Peyer's patch (tissue), 4 donors: ENCODE measurements around the gene AHR. TPM values are rescaled to one million over a fixed set of nuclear protein-coding genes. Genes with fewer than 3 reads are reported as not detected.
A peak's percentile ranks its signal among the peaks of the same experiment; 100 is the strongest.
"Not testable (repeated sequence)": the region's sequence is repeated elsewhere in the genome, so short reads cannot be mapped to it uniquely, and the experiment has no call there.

Source experiments
- DNase-seq, 3 donors: peaks; one replicate each; pipeline ENCODE4 v3.0.0-alpha.2; 2017 to 2019
- H3K27ac ChIP-seq, 4 donors: fragments of 200-600 bp; sonication (generic); one replicate each; pipeline ENCODE4 v1.5.1; 2016 to 2019
- H3K27me3 ChIP-seq, 2 donors: fragments of 200-600 bp; sonication (generic); one replicate each; pipeline ENCODE4 v1.5.1; 2019
- H3K36me3 ChIP-seq, 3 donors: fragments of 200-600 bp; sonication (generic); one replicate each; pipeline ENCODE4 v1.5.1; 2016 to 2019
- H3K4me1 ChIP-seq, 4 donors: fragments of 200-600 bp; sonication (generic); one replicate each; pipeline ENCODE4 v1.5.1; 2016 to 2019
- H3K4me3 ChIP-seq, 4 donors: fragments of 200-600 bp; sonication (generic); 1 replicate in 3 of 4; 2 replicates in 1 of 4; pipeline ENCODE4 v1.5.1; 2016 to 2019; ENCODE audit warnings: mild to moderate bottlenecking in 1 of 4
- H3K9me3 ChIP-seq, 4 donors: fragments of 200-600 bp; sonication (generic); one replicate each; pipeline ENCODE4 v1.5.1; 2016 to 2019; ENCODE audit warnings: mild to moderate bottlenecking in 1 of 4
- CTCF ChIP-seq, 6 experiments: fragments of 450-650 bp in 4 of 6; fragments of 200-600 bp in 2 of 6; sonication (generic) in 1 of 6; IDR thresholded peaks; one replicate each; pipeline ENCODE4 v1.5.1; 2017 to 2019; ENCODE audit warnings: antibody characterized with exemption in 6 of 6, mild to moderate bottlenecking in 3 of 6, moderate library complexity in 1 of 6
- POLR2A ChIP-seq, 2 donors: fragments of 450-650 bp; IDR thresholded peaks; one replicate each; pipeline ENCODE4 v1.5.1; 2017; ENCODE audit warnings: antibody characterized with exemption in 2 of 2, mild to moderate bottlenecking in 2 of 2, moderate library complexity in 2 of 2
- total RNA-seq, 4 donors: library from RNA; depleted of rRNA; stranded (reverse); fragments of >200 nt; gene quantifications; one replicate each; pipeline ENCODE4 v1.1.0, GENCODE V29; 2016

AHR gene
- total RNA-seq, 4 donors from 2014 or later, result 24.3 to 110 (median 39.4) TPM

DNA sequence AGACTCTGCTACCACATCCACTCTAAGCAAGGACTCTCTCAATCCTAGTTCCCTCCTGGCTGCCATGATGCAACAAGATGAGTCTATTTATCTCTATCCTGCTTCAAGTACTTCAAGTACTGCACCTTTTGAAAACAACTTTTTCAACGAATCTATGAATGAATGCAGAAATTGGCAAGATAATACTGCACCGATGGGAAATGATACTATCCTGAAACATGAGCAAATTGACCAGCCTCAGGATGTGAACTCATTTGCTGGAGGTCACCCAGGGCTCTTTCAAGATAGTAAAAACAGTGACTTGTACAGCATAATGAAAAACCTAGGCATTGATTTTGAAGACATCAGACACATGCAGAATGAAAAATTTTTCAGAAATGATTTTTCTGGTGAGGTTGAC lies 40.7 kb downstream of the AHR start:
- H3K36me3 ChIP-seq, result peaks cover 0 to 62% (median 0%) of the 10 kb centered on the region in 3 donors
- H3K27ac ChIP-seq, result no peak overlapping the region

DNA sequence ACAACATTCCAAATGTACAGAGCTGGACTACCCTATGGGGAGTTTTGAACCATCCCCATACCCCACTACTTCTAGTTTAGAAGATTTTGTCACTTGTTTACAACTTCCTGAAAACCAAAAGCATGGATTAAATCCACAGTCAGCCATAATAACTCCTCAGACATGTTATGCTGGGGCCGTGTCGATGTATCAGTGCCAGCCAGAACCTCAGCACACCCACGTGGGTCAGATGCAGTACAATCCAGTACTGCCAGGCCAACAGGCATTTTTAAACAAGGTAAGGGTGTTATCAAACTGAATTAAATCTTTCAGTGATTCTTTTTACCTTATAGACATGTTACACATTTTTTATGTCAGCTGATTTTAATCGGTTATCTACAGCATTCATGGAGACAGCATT lies 41.5 kb downstream of the AHR start:
- TF ChIP-seq POLR2A (IDR thresholded peaks at IDR 0.05), result no peak
- no peaks in the 10 kb centered on the region for H3K9me3 ChIP-seq
- no peaks in the 10 kb centered on the region for H3K27me3 ChIP-seq
- peak in 1 of 3 donors; percentile 12 for DNase-seq
- H3K36me3 ChIP-seq, result peaks cover 0 to 58% (median 0%) of the 10 kb centered on the region in 3 donors
- no peaks in the 10 kb centered on the region for H3K4me1 ChIP-seq
- peak overlapping the region in 1 of 4 donors; percentile 8 for H3K27ac ChIP-seq
- H3K4me3 ChIP-seq, result no peak overlapping the region

More for the DNA sequence above, 40.7 kb downstream of the AHR start:
- no peaks in the 10 kb centered on the region for H3K9me3 ChIP-seq
- DNase-seq, result no peak
- no peaks in the 10 kb centered on the region for H3K27me3 ChIP-seq
- H3K4me1 ChIP-seq, result no peaks in the 10 kb centered on the region
- TF ChIP-seq CTCF (IDR thresholded peaks at IDR 0.05) (no peak), POLR2A (IDR thresholded peaks at IDR 0.05) (no peak)
- no peak overlapping the region for H3K4me3 ChIP-seq

DNA sequence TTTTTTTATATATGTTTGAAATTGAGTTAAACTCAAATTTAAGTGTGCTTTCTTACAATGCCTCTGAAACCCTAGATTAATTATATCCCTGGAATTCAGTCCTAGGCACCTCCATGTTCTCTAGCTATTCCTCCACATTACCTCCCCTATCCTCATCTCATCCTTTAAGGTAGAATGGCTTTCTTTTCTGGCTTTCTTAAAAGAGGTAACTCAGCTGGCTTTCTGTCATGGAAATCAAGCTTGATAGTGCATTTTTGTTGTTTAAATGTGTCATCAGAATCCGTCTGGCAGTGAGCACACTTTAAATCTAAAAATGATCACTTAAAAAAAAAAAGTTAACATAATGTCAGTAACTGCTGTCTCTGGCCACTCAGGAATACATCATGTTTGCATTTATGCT lies 42.2 kb downstream of the AHR start:
- no peak for DNase-seq
- no peaks in the 10 kb centered on the region for H3K4me1 ChIP-seq
- peaks cover 0 to 52% (median 0%) of the 10 kb centered on the region in 3 donors for H3K36me3 ChIP-seq
- TF ChIP-seq CTCF (IDR thresholded peaks at IDR 0.05) (no peak), POLR2A (IDR thresholded peaks at IDR 0.05) (no peak)
- H3K4me3 ChIP-seq, result no peak overlapping the region
- H3K27me3 ChIP-seq, result no peaks in the 10 kb centered on the region
- H3K9me3 ChIP-seq, result no peaks in the 10 kb centered on the region
- no peak overlapping the region for H3K27ac ChIP-seq

DNA sequence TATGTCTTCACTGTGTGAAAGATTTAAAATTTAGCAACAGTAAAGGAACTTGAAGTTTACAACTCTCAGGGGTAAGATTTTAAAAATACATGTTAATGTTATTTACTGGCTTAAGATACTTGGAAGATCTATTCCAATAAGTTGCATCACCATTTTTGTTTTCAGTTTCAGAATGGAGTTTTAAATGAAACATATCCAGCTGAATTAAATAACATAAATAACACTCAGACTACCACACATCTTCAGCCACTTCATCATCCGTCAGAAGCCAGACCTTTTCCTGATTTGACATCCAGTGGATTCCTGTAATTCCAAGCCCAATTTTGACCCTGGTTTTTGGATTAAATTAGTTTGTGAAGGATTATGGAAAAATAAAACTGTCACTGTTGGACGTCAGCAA lies 44.3 kb downstream of the AHR start:
- Histone ChIP-seq H3K4me1 (no peaks in the 10 kb centered on the region), H3K4me3 (no peak overlapping the region), H3K27me3 (no peaks in the 10 kb centered on the region), H3K27ac (no peak overlapping the region), H3K9me3 (no peaks in the 10 kb centered on the region), H3K36me3 (peaks cover 0 to 39% (median 0%) of the 10 kb centered on the region in 3 donors)
- no peak for DNase-seq
- TF ChIP-seq CTCF (IDR thresholded peaks at IDR 0.05), result no peak
- no peak for TF ChIP-seq POLR2A (IDR thresholded peaks at IDR 0.05)

GRCh38 chr7:17347401-17347800 lies 48.9 kb downstream of the AHR start:
- Histone ChIP-seq H3K4me3 (no peak overlapping the region), H3K27me3 (no peaks in the 10 kb centered on the region), H3K27ac (no peak overlapping the region), H3K9me3 (no peaks in the 10 kb centered on the region), H3K36me3 (peaks cover 0 to 14% (median 0%) of the 10 kb centered on the region in 3 donors), H3K4me1 (no peaks in the 10 kb centered on the region)
- DNase-seq, result no peak
- TF ChIP-seq CTCF (IDR thresholded peaks at IDR 0.05) (no peak), POLR2A (IDR thresholded peaks at IDR 0.05) (no peak)

DNA sequence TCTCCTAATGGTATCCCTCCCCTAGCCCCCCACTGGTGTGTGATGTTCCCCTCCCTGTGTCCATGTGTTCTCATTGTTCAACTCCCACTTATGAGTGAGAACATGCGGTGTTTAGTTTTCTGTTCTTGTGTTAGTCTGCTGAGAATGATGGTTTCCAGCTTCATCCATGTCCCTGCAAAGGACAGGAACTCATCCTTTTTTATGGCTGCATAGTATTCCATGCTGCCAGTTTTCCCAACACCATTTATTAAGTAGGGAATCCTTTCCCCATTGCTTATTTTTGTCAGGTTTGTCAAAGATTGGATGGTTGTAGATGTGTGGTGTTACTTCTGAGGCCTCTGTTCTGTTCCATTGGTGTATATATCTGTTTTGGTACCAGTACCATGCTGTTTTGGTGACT lies 50.5 kb downstream of the AHR start:
- H3K27me3 ChIP-seq, H3K27ac ChIP-seq, DNase-seq, H3K9me3 ChIP-seq, H3K36me3 ChIP-seq, H3K4me3 ChIP-seq, H3K4me1 ChIP-seq: not testable (repeated sequence)

DNA sequence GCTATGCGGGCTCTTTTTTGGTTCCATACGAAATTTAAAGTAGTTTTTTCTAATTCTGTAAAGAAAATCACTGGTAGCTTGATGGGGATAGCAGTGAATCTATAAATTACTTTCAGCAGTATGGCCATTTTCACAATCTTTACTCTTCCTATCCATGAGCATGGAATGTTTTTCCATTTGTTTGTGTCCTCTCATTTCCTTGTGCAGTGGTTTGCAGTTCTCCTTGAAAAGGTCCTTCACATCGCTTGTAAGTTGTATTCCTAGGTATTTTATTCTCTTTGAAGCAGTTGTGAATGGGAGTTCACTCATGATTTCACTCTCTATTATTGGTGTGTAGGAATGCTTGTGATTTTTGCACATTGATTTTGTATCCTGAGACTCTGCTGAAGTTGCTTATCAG lies 51.9 kb downstream of the AHR start:
- H3K36me3 ChIP-seq, H3K4me1 ChIP-seq, H3K4me3 ChIP-seq, H3K9me3 ChIP-seq, H3K27ac ChIP-seq, H3K27me3 ChIP-seq, DNase-seq: not testable (repeated sequence)

GRCh38 chr7:17353650-17354419 lies 55.4 kb downstream of the AHR start:
- H3K27me3 ChIP-seq, H3K4me1 ChIP-seq, H3K9me3 ChIP-seq, DNase-seq, H3K4me3 ChIP-seq, H3K36me3 ChIP-seq, H3K27ac ChIP-seq: not testable (repeated sequence)
